D721Med (cell line): ENCODE data around the gene ETNK2.

Source experiments
- DNase-seq: peaks from one replicate; pipeline ENCODE4 v3.0.0; 2011; ENCODE audit warnings: low spot score; ENCODE audit not compliant: insufficient read length
- FAIRE-seq: peaks from 2 replicates; lab custom pipeline; 2011; peaks lifted over from hg19 to GRCh38; lab: Jason Lieb, UNC
- CTCF ChIP-seq: IDR thresholded peaks from 2 replicates; pipeline ENCODE4 v1.5.1; 2012; ENCODE audit warnings: mild to moderate bottlenecking, control low read depth; ENCODE audit not compliant: insufficient read depth; ENCODE audit errors: missing control alignments

The ETNK2 gene

GRCh38 chr1:204188959-204189639, 37.3 kb upstream of the ETNK2 start:
- no peak for DNase-seq
- TF ChIP-seq CTCF: no peak
- no peak for FAIRE-seq

GRCh38 chr1:204186597-204186996, 34.8 kb upstream of the ETNK2 start:
- no peak for TF ChIP-seq CTCF
- no peak for DNase-seq
- no peak for FAIRE-seq

- TF ChIP-seq CTCF: no peak
- DNase-seq: no peak
- no peak for FAIRE-seq
These were observed 29.3 kb upstream of the ETNK2 start for GRCh38 chr1:204181116-204181515.

DNA sequence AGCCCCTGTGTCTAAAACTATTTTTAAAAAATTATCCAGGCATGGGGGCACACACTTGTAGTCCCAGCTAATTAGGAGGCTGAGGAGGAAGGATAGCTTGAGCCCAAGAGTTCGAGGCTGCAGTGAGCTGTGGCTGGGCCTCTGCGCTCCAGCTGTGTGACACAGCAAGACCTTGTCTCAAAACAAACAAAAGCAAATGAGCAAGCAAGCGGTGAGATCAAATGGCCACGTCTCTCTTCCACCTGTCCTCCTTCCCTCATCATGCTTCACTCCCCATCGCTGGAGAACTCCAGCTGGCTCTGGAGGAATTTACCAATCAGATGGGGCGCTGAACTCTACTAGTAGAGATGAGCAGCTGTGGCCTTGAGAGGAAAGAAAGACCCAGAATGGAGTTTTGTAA, 28.3 kb upstream of the ETNK2 start:
- no peak for TF ChIP-seq CTCF
- no peak for DNase-seq
- FAIRE-seq: no peak

- FAIRE-seq (no peak), DNase-seq (no peak)
- no peak for TF ChIP-seq CTCF
These were observed 26.8 kb upstream of the ETNK2 start for GRCh38 chr1:204178487-204179281.

GRCh38 chr1:204177133-204177532, 25.3 kb upstream of the ETNK2 start:
- no peak for DNase-seq
- no peak for TF ChIP-seq CTCF

DNA sequence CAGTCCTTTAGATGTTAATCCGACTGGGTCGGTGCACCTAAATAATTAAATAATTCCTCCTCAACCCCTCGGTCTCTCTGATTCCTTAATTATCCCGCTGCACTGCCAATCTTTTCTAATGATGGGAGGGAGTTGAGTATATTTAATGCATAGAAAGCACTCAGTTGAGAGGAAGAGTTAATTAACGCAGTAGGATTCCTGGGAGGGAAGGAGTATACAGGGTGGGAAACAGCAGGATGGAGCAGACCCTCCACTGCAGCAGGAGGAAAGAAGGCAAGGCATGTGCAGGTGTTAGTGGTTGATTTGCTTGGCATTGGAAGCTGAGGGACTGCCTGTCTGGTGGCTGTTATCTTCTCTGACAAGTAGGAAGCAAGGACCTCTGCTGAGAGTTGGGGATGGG, 24.2 kb upstream of the ETNK2 start:
- DNase-seq: no peak
- no peak for TF ChIP-seq CTCF
- no peak for FAIRE-seq

More at GRCh38 chr1:204177133-204177532, 25.3 kb upstream of the ETNK2 start:
- no peak for FAIRE-seq
